Endothelial cell of umbilical vein (primary cell): ENCODE data around the gene GSG1L. TPM values are rescaled to one million over a fixed set of nuclear protein-coding genes. Genes with fewer than 3 reads are reported as not detected.

ENCODE experiments used
- BruUV-seq: library from RNA; stranded (reverse); fragments of 400-500 nt; replicated peaks from 2 replicates; lab custom pipeline; 2021; lab: Mats Ljungman, UMichigan
- CTCF ChIA-PET: fragments of 300-600, 350-600 bp; sonication (Branson Sonifier 250); formaldehyde crosslinking; loops from one replicate; lab custom pipeline; 2021; ENCODE audit warnings: antibody characterized with exemption, inconsistent platforms; lab: Charles Lee
- POLR2A ChIA-PET: fragments of 300-600, 350-600 bp; sonication (Branson Sonifier 250); formaldehyde crosslinking; loops from one replicate; lab custom pipeline; 2021; ENCODE audit warnings: antibody characterized with exemption, inconsistent platforms; lab: Charles Lee
- DNase-seq: peaks from one replicate; pipeline ENCODE4 v3.0.0-alpha.2; 2011; ENCODE audit warnings: low read depth, low spot score
- FAIRE-seq: peaks from 2 replicates; lab custom pipeline; 2011; peaks lifted over from hg19 to GRCh38; lab: Jason Lieb, UNC
- H2AFZ ChIP-seq: 2 replicates; pipeline ENCODE4 v1.6.0; 2012; ENCODE audit warnings: low read depth, low read length, control low read depth, inconsistent platforms
- H3K27ac ChIP-seq: 2 replicates; pipeline ENCODE4 v1.5.1; 2011; ENCODE audit warnings: low read depth, mild to moderate bottlenecking, control low read depth, low read length, moderate library complexity; ENCODE audit not compliant: insufficient read depth
- H3K27me3 ChIP-seq, 2 experiments: 2 replicates each; pipeline versions ENCODE4 v1.6.0 to v1.6.1; 2011; ENCODE audit warnings: low read length in 2 of 2, mixed read lengths in 1 of 2; ENCODE audit not compliant: control insufficient read depth in 2 of 2, insufficient read depth in 2 of 2
- H3K36me3 ChIP-seq, 2 experiments: 2 replicates in 1 of 2; 3 replicates in 1 of 2; pipeline ENCODE4 v1.5.1; 2011; ENCODE audit warnings: low read length in 2 of 2, mild to moderate bottlenecking in 1 of 2, moderate library complexity in 1 of 2; ENCODE audit not compliant: control insufficient read depth in 2 of 2, insufficient read depth in 2 of 2; ENCODE audit errors: extremely low read depth in 1 of 2
- H3K4me1 ChIP-seq: 3 replicates; pipeline ENCODE4 v1.5.1; 2011; ENCODE audit warnings: mild to moderate bottlenecking, low read length; ENCODE audit not compliant: control insufficient read depth, insufficient read depth; ENCODE audit errors: extremely low read depth
- H3K4me2 ChIP-seq: 2 replicates; pipeline ENCODE4 v1.6.1; 2011; ENCODE audit warnings: low read length, control low read depth, mixed read lengths; ENCODE audit not compliant: insufficient read depth
- H3K4me3 ChIP-seq, 3 experiments: fragments of 200-600 bp in 1 of 3; sonication (generic), shearing (Covaris generic) in 1 of 3; replicated peaks in 1 of 3; 2 replicates each; pipeline ENCODE4 v1.5.1; 2011 to 2016; ENCODE audit warnings: control low read depth in 3 of 3, low read length in 3 of 3, mild to moderate bottlenecking in 2 of 3, inconsistent platforms in 1 of 3, low read depth in 1 of 3, moderate library complexity in 1 of 3; ENCODE audit not compliant: insufficient read depth in 1 of 3
- H3K79me2 ChIP-seq: 2 replicates; pipeline ENCODE4 v1.6.0; 2012; ENCODE audit warnings: low read length, inconsistent platforms; ENCODE audit not compliant: control insufficient read depth, insufficient read depth
- H3K9ac ChIP-seq: replicated peaks from 2 replicates; pipeline ENCODE3; 2011; ENCODE audit warnings: low read length, control low read depth; ENCODE audit not compliant: insufficient read depth; ENCODE audit errors: extremely low read depth
- H3K9me1 ChIP-seq: replicated peaks from 3 replicates; pipeline ENCODE4 v1.6.0; 2011; ENCODE audit warnings: mild to moderate bottlenecking, low read length; ENCODE audit not compliant: control insufficient read depth, insufficient read depth; ENCODE audit errors: extremely low read depth
- H3K9me3 ChIP-seq: replicated peaks from 2 replicates; pipeline ENCODE4 v1.5.1; 2012; ENCODE audit warnings: low read length, inconsistent platforms; ENCODE audit not compliant: control insufficient read depth, insufficient read depth
- H4K20me1 ChIP-seq: replicated peaks from 2 replicates; pipeline ENCODE3; 2011; ENCODE audit warnings: mild to moderate bottlenecking, low read length; ENCODE audit not compliant: control insufficient read depth, insufficient read depth; ENCODE audit errors: extremely low read depth
- CTCF ChIP-seq, 2 donors: IDR thresholded peaks; 1 replicate in 1 of 2; 2 replicates in 1 of 2; pipeline ENCODE4 v1.5.1; 2011; ENCODE audit warnings: low read length in 2 of 2, mild to moderate bottlenecking in 2 of 2, moderate library complexity in 2 of 2, control low read depth in 1 of 2, inconsistent platforms in 1 of 2, low read depth in 1 of 2; ENCODE audit not compliant: insufficient read depth in 1 of 2; ENCODE audit errors: extremely low read depth in 1 of 2
- EZH2 ChIP-seq: IDR thresholded peaks from 2 replicates; pipeline ENCODE4 v1.6.1; 2012; ENCODE audit warnings: borderline replicate concordance, low read depth, mild to moderate bottlenecking, moderate library complexity, low read length, inconsistent platforms; ENCODE audit not compliant: severe bottlenecking
- FOS ChIP-seq: IDR thresholded peaks from 2 replicates; pipeline ENCODE4 v1.6.1; 2011; ENCODE audit warnings: mild to moderate bottlenecking, low read length, moderate library complexity, borderline replicate concordance; ENCODE audit not compliant: insufficient read depth
- GATA2 ChIP-seq: IDR thresholded peaks from 2 replicates; pipeline ENCODE4 v1.7.0; 2011; ENCODE audit warnings: low read depth, mild to moderate bottlenecking, moderate library complexity, mixed read lengths, low read length; ENCODE audit not compliant: insufficient read length, insufficient read depth
- JUN ChIP-seq: IDR thresholded peaks from 2 replicates; pipeline ENCODE4 v1.6.1; 2011; ENCODE audit warnings: borderline replicate concordance, low read depth; ENCODE audit not compliant: insufficient read length, insufficient read depth
- MAX ChIP-seq: IDR thresholded peaks from 2 replicates; pipeline ENCODE4 v1.6.1; 2011; ENCODE audit not compliant: insufficient read depth, insufficient read length
- MYC ChIP-seq: IDR thresholded peaks from one replicate; pipeline ENCODE4 v1.6.1; 2011; ENCODE audit warnings: mild to moderate bottlenecking, low read depth, low read length
- POLR2A ChIP-seq: IDR thresholded peaks from 2 replicates; pipeline ENCODE4 v1.6.1; 2012; ENCODE audit warnings: low read depth, mild to moderate bottlenecking, control low read depth, low read length
- POLR2AphosphoS5 ChIP-seq: IDR thresholded peaks from 2 replicates; pipeline ENCODE4 v1.6.1; 2012; ENCODE audit warnings: low read depth, mild to moderate bottlenecking, control low read depth, low read length, moderate library complexity; ENCODE audit not compliant: insufficient read depth
- dilution Hi-C: fragments of 300-500 bp; cut with MboI; formaldehyde crosslinking; loops from one replicate; pipeline ENCODE4 v1.15.0; 2019; ENCODE audit warnings: low sequenced_read_pairs; ENCODE audit not compliant: extremely low pct_ligation_motif_present
- intact Hi-C: fragments of 100-400 bp; cut with micrococcal nuclease; formaldehyde crosslinking; loops from one replicate; pipeline ENCODE4 v1.10.0; 2022
- polyA plus RNA-seq, 4 experiments: library from polyadenylated mRNA; depleted of rRNA in 3 of 4; stranded (reverse) in 3 of 4; unstranded in 1 of 4; fragments of >200 nt; gene quantifications; 2 replicates each; pipeline versions ENCODE4 v1.2.1 to v1.2.3, GENCODE V29; 2011 to 2012; ENCODE audit warnings: missing spikeins in 1 of 4
- total RNA-seq: library from RNA; stranded (reverse); gene quantifications from 2 replicates; pipeline ENCODE4 v1.2.3, GENCODE V29; 2021

Gene GSG1L
- total and polyA plus RNA-seq, 2 donors (not counting 3 experiments of a cell fraction or from before 2014, with no cell fraction given), result 0.06 TPM; not detected in 1

GRCh38 chr16:27843800-27844199 is 219.7 kb downstream of the GSG1L start:
- H3K9me1 ChIP-seq, result no peaks in the 10 kb centered on the region
- no peak overlapping the region for H3K27ac ChIP-seq
- no peak overlapping the region for H2AFZ ChIP-seq
- POLR2A ChIA-PET, result no interaction called here
- CTCF ChIA-PET, result interaction anchor here (1.1 to 2.2 kb wide), 2 partner anchors 14 to 204 kb away, joined by 3 to 7 read pairs; no protein-coding TSS in a partner anchor
- FAIRE-seq (no peak), DNase-seq (no peak)
- dilution Hi-C loops, result no loop called here
- H3K79me2 ChIP-seq, result no peaks in the 10 kb centered on the region
- intact Hi-C loops, result no loop called here
- no peaks in the 10 kb centered on the region for H3K9me3 ChIP-seq
- peaks cover 0 to 5% of the 10 kb centered on the region in 2 experiments for H3K27me3 ChIP-seq
- H3K4me2 ChIP-seq, result no peak overlapping the region
- no peak overlapping the region for H3K9ac ChIP-seq
- no peaks in the 10 kb centered on the region for H4K20me1 ChIP-seq
- H3K4me1 ChIP-seq, result no peaks in the 10 kb centered on the region
- no peak for TF ChIP-seq JUN
- TF ChIP-seq MAX, result no peak
- no peak for TF ChIP-seq MYC
- no peak for TF ChIP-seq POLR2AphosphoS5
- no peak for TF ChIP-seq GATA2
- no peak for TF ChIP-seq EZH2
- no peak for TF ChIP-seq FOS
- TF ChIP-seq CTCF (IDR thresholded peaks at IDR 0.05; ENCODE audit: extremely low read depth in 1 of 2, insufficient read depth in 1 of 2, low read depth in 1 of 2, low read length in 2 of 2), result no peak
- no peak for TF ChIP-seq POLR2A
- H3K36me3 ChIP-seq, result no peaks in the 10 kb centered on the region
- no peak overlapping the region for H3K4me3 ChIP-seq
- no TSS peak for BruUV-seq
